DMS153 (cell line): Measurements from ENCODE around the gene L3MBTL3.

Experiments used
- DNase-seq: peaks from one replicate; lab custom pipeline; 2025; lab: John Stamatoyannopoulos, UW

Gene L3MBTL3

DNA sequence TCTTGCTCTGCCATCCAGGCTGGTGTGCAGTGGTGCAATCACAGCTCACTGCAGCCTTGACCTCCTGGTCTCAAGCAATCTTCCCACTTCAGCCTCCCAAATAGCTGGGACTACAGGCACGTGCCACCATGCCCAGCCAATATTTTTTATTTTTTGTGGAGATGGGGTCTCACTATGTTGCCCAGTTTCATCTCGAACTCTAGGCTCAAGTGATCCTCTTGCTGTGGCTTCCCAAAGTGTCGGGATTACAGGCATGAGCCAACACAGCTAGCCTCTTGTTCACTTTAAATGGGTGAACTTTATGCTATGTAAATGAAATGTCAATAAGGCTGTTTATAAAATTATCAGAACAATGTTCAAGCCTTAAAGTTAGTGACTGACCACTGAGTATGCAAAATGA lies 167.3 kb downstream of the L3MBTL3 start:
- DNase-seq, result no peak

DNA sequence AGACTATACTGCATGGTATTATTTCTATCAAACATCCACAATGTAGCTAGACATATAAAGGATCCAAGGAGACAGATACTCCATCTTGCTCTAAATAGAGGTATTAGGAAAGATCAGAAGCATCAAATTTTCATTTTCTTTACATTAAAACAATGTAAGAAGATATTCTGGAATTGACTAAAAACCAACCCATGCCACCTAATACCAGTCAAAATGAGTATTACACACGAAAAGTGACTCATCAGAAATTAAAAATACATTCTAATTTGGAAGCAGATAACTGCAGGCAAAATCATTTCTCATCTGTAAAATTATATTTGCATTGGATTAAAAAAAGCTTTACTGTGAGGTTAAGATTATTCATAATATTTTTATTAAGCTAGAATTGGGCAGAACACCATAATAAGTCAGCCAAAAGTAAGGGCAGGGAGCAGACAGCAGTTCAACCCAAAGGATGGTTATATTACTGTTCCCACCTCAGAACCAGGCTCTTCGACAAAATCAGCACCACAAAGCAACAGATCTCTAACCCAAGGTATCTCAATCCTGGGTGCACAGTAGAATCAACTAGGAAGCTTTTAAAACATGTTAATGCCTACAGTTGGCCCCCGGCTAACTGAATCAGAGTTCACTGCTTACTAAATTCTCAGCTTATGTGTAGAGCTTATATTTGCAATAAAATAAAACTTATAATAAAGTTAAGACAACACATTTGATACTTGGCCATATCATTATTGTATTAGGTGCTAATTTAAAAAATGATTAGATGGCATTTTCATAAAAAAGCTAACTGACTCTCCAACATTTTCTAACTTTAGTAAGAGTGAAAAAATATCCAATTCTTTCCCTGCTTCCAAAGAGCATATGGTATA lies 169.2 kb downstream of the L3MBTL3 start:
- no peak for DNase-seq

DNA sequence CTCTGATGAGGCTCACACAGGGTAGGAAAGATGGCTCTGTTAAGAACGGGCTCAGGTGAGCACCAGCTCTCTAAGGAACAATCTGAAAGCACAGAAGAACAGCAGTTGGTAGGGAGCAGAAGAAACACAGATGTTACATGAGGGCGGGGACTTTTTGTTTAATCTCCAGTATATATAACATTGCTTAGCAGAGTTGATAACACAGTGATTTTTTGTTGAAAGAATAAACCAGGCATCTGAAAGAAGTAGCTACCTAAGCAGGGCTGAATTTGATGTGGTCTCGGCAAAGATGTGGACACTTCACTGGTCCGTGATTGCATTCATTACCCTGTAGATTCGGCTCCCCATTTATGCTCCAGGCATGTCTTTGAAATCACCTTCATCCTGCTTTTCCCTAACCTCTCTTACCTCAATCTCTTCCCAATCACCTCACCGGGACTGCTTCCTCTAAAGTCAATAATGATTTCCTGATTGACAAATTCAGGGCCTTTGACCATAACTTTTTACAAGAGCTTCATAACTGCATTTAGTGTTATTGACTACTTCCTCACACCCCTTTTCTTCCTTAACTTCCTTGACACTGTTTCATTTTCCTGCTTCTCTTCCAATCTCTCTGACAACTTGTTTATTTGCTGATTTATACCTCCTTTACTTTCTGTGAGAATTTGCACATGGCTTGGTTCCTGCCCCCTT lies 170.0 kb downstream of the L3MBTL3 start:
- DNase-seq, result no peak

GRCh38 chr6:130189531-130190397 lies 171.4 kb downstream of the L3MBTL3 start:
- DNase-seq, result no peak
